GM15510 (cell line): ENCODE data around the gene AUNIP.

Experiments
- POLR2A ChIP-seq: IDR thresholded peaks from 3 replicates; pipeline ENCODE4 v1.6.1; 2011; ENCODE audit warnings: borderline replicate concordance; ENCODE audit not compliant: insufficient read length; ENCODE audit errors: extremely low read depth

The AUNIP gene

DNA sequence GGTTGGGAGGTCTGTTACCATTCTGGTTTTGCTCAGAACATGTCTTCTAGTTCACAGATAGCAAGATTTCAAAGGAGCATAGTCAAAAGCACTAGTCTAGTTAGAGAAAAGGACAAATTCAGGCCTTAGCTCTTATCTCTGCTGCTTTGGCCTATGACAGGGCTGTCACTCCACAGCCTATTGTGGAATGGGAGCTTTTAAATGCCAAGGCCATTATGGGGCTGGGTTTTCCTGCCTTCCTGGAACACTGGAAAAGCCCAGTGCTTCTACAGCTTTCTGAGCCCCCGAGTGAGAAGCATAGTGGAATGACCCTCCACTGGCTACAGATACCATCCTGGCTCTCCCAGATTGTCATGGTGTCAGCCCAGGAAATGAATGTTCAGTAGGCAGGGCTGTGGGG lies 30.2 kb downstream of the AUNIP start:
- no peak for TF ChIP-seq POLR2A

DNA sequence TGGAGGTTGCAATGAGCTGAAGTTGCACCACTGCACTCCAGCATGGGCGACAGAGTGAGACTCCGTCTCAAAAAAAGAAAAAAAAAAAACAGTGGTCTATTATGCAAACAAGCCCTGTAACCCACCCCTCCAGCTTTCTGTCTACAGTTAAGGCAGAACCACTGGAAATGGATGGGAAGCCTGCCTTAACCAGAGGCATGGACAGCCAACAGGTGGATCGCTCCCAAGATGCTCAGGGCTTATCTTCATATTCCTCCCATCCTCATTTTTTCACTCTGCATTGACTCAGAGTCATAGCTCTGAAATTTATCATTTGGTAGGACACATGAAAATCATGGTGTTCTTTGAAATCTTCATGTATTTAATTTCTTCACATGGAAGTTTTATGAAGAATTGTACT lies 30.8 kb downstream of the AUNIP start:
- TF ChIP-seq POLR2A: no peak

DNA sequence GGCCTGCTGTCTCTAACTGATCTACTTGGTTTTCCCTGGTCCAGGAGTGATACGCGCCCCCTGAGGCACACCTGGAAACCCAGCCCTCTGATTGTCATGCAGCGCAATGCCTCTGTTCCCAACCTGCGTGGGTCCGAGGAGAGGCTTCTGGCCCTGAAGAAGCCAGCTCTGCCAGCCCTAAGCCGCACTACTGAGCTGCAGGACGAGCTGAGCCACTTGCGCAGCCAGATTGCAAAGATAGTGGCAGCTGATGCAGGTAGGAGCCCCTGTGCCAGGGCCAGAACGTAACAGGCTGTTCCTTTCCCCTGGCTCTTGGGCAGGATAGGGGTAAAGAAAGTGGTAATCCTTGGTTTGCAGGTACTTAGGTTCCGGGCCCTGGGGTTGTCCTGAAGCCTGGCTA lies 32.7 kb downstream of the AUNIP start:
- TF ChIP-seq POLR2A: no peak

DNA sequence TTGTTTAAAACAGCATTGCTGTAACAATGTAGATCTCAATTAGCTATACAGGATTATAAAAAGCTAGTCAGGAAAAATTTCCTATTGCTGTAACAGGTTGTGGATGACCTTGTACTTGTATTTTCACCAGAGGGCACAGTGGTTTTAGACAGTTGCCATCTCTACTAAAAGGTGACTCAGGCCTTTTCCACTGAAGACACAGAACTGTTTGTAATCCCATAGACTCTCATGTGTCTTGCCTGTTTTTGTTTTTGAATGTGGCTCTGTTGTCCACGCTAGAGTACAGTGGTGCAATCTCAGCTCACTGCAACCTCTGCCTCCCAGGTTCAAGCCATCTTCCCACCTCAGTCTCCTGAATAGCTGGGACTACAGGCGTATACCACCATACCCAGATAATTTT lies 33.7 kb downstream of the AUNIP start:
- no peak for TF ChIP-seq POLR2A

DNA sequence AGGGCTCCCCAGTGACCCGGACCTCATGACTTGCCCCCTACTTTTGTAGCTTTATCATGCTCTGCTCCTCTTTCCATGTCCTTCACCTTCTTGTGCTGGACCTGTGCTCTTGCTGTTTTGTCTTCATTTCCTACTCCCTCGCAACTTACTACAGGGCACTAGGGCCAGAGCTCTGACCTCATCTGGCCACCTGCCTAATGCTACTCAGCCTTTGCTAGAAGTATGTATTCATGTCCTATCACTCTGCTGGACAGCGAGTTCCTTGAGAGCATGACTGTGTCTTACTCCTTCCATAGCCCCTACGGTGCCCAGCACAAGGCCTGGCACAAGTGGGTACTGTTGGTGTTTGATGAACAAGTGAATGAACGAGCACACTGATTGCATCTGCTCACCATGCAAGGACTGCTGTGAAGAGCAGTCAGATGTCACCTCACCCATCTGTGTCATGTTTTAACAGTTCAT lies 37.6 kb downstream of the AUNIP start:
- no peak for TF ChIP-seq POLR2A

DNA sequence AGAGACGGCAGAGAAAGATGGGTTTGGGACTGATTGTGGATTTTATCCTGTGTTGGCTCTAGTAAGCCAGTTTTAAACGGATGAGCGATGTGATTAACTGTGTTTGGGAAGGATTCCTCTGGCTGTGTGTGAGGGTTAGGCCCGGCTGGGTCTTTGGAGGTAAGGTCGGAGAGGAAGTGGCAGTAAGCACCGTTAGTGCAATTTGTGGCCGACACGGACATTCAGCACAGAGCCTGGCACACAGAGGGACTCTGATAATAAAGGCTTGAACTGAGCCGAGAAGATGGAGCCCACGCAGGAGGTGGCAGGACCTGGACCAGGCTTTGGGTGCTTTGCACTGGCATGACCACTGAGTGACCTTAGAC lies 38.2 kb downstream of the AUNIP start:
- TF ChIP-seq POLR2A: no peak

DNA sequence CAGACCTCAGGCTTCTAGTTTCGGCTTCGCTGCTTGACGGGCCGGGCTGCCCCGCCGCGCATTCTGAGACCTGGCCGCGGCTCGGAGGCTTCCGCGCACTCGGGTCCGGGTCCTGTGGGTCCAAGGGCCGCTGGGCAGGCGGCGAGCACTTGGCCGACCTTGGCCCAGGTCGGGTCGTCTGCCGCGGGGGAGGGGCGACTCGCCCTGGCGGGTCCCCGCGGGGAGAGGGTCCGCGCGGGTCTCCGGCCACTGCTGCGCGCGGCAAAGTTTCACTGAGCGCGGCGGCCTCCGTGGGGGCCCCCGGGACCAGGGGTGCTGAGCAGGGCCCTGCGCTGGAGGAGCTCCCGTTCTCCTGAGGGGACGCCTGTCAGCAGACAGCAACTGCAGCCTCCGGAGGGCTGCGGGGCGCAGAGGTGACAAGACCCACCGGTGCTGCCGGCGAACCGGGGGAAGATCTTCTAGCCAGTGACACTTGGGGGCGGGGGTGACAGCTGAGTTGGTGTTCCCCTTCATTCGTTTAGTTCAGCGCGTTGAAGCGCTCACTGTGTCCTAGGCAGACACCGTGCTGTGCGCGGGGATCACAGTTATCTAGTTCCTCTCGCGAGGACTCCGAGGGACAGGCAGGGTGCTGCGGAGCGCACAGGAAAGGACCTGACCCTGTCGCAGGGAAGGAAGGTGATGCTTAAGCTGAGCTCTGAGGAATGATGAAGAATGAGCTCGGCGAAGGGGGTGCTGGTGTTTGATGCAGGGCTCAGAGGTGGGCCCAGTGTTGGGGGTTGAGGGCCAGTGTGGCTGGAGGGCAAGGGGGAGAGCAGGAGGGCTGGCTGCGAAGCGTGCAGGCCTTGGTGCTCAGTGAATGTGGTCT lies 38.8 kb downstream of the AUNIP start:
- TF ChIP-seq POLR2A: peak; percentile 56

DNA sequence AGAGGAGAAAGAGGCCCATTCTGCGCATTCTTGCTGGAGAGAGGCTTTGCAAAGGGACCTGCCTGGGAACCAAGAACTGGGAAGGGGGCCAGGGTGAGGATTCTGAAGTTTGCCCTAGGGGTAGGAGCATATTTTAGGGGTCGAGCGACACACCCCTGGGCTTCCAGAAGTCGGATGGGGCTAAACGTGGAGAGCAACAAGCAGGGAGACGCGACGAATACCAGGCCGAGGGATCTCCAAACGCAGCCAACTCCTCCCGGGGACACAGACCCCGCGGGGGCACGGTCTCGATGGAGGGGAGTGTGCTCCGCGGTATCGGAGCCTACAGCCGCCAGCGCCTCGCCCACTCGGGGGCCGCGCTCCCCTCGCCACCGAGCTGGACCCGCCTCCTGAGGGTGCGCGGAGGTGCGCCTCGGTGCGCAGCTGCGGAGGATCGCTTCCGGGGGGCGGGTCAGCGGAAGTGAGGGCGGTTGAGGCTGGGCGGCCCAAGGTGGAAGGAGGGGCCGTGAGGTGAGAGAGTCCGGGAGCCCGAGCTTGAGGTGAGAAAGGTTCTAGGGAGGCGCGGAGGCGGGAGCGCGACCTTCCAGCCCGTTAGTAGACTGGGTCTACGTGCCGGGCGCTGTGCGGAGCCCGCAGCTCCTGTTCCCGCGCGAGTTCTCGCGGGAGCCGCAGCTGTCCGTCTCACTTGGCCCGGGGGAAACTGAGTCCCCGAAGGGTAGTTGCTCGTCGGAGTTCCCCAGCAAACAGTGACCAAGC lies 39.6 kb downstream of the AUNIP start, which contains the start of gene MTFR1L:
TSS of gene MTFR1L (plus strand) at position 464 of the 756 bp plus-strand sequence. CDS start 3,151 bp downstream, outside the sequence.
- peak; percentile 90 for TF ChIP-seq POLR2A

DNA sequence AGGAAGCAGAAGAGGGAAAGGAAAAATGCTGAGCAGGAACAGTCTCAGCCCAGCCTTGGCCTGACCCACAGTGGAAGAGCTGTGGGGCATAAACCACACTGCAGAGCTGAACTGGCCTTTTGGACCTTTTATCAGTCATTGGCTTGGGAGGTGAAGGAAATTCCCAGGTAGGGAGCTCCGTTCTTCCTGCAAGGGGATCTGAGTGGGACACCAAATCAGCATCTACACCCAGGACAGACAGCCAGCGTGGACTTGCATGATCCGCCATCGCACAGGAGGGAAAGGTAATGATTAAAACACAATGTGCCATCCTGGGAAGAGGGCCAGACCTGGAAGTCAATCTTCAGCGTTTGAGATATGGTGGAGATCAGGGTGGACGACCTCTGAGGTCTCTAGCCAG lies 40.7 kb downstream of the AUNIP start:
- TF ChIP-seq POLR2A: no peak

DNA sequence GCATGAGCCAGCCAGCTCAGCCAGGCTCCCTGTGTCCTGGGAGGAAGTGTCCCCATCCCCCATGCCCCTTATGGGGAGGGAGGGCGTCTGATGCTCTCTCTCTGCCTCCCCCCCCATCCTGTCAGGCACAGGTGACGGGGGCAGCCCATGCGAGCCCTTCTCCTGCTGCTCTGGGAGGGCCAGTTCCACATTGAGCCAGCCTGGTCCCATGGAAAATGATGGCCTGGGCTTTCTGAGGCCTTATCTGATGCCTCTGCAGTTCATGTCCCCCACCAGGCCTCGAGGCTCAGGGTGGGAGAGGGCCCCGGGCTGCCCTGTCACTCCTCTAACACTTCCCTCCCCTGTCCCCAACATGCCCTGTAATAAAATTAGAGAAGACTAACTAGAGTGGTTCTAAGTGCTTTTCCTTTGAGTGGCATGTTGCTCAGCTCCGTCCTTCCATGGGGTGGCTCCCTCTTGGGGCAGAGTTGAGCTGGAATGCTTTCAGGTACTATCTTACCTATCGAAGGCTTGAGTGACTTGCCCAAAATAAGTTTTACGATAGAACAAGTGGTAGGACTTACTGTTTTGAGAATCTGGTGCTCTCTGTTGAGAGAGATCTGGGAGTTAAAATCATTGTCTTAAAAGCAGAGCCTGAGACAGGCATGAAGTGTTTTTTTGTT lies 41.3 kb downstream of the AUNIP start:
- TF ChIP-seq POLR2A: no peak

DNA sequence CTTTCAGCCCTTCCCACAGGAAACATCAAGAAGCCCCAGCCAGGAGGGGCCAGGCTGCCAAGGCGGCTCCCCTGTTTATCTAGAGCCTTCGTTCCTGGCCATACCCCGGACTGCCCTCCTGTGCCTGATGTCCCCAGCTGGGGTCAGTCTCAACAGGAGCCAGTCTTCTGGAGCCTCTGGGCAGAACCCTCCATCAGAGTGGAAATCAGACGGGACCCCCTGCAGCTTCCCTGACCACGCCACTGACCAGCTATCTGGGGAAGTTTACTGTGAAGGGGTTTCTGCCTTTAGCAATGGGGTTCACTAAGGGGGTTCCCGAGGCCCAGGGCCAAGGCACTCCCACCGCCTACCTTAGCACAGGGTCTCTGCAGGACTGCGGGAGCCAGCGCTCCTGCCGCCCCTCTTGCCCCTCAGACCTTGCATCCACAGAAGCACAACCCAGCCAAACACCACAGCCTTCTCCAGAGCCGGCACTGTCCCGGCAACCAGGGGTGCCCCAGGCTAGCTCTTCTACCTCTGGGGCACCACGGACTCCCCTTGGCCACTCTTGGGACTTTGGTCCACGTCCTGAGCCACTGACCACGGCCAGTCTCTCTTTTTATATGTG lies 43.0 kb downstream of the AUNIP start:
- TF ChIP-seq POLR2A: no peak

DNA sequence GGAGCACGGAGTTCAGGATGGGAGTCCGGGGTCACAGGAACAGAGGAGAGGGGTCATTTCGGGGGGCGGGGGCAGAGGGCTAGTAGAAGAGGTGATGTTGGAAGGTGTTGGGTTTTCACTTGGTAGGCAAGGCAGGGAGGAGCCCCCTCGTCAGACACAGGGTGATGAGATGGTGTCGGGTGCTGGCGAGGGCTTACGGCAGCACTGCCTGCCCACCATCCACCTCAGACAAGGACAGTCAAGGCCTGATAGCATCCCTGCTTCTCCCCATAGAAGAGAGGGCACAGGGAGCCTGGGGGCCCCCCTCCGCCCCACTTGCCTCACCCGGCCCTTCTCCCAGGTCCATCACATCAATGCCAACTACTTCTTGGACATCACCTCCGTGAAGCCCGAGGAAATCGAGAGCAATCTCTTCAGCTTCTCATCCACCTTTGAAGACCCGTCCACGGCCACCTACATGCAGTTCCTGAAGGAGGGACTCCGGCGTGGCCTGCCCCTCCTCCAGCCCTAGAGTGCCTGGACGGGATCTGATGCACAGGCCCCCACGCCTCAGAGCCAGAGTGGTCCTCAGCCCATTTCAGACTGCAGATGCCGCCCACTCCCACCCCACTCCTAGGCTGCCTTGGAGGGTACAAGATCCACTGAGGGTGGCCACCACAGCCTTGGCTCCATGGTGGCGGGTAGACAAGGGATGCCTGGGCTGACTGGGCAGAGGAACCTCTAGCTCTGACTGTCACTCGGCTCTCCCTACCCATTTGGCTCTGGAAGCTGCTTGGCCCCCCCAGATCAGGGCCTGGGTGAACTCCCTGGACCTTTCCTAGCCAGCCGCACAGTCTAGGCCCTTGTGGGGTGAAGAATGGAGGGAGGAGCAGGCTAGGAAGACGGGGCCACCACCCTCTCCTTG lies 43.8 kb downstream of the AUNIP start:
- TF ChIP-seq POLR2A: no peak

DNA sequence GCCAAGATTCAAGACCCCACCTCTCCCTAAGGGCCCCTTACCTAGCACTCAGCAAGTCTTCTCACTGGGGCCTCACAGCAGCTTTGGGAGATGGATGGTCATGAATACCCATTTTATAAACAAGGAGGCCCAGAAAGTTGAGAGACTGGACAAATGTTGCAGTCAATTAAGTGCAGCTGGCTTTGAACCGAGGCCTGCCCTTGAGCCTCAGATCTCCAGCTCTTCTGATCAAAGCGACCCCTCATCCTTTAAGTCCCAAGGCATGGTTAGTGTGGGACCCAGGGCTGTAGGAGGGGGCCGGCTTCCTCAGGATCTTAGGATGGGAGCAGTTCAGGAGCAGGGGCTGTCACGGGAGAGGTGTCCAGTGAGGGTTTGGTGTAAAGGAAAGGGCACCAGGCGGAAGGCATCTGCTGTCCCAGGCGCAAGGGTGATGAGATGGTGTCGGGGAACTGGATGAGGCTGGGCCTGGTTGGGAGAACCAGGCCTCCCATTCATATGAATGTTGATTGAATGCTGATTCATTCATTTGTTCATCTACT lies 44.6 kb downstream of the AUNIP start:
- no peak for TF ChIP-seq POLR2A
